ENCODE data around the gene REC114. TPM values are rescaled to one million over a fixed set of nuclear protein-coding genes. Genes with fewer than 3 reads are reported as not detected.
"Not testable (repeated sequence)": the region's sequence is repeated elsewhere in the genome, so short reads cannot be mapped to it uniquely, and the experiment has no call there.

Gene REC114
- total RNA-seq = not detected in 2 replicates

- Histone ChIP-seq H3K4me3 (ENCODE audit: low read depth, low read length) (no peak within 1 kb of the TSS), H3K27me3 (ENCODE audit: control insufficient read depth, insufficient read depth, low read length) (no peaks in the 10 kb centered on the region), H3K36me3 (ENCODE audit: control insufficient read depth, insufficient read depth, low read length) (no peaks in the 10 kb centered on the region)
- TF ChIP-seq CTCF (IDR thresholded peaks at IDR 0.05; ENCODE audit: insufficient read depth, low read length, poor library complexity, severe bottlenecking) = no peak
- no peak for DNase-seq (ENCODE audit: low read depth)
These were observed at the start of gene REC114 for GRCh38 chr15:73442968-73443367. Gene REC114, plus strand, starts transcription at chr15:73443164. Its CDS starts 22 bp downstream, at chr15:73443186.

- no peaks in the 10 kb centered on the region for H3K36me3 ChIP-seq (ENCODE audit: control insufficient read depth, insufficient read depth, low read length)
- H3K4me3 ChIP-seq (ENCODE audit: low read depth, low read length) = no peak overlapping the region
- peaks cover 16% of the 10 kb centered on the region for H3K27me3 ChIP-seq (ENCODE audit: control insufficient read depth, insufficient read depth, low read length)
- DNase-seq (ENCODE audit: low read depth) = no peak
- no peak for TF ChIP-seq CTCF (IDR thresholded peaks at IDR 0.05; ENCODE audit: insufficient read depth, low read length, poor library complexity, severe bottlenecking)
These were observed 49.6 kb upstream of the REC114 start for GRCh38 chr15:73393336-73393735.

- no peak for TF ChIP-seq CTCF (IDR thresholded peaks at IDR 0.05; ENCODE audit: insufficient read depth, low read length, poor library complexity, severe bottlenecking)
- Histone ChIP-seq H3K27me3 (ENCODE audit: control insufficient read depth, insufficient read depth, low read length) (peaks cover 18% of the 10 kb centered on the region), H3K4me3 (ENCODE audit: low read depth, low read length) (no peak overlapping the region), H3K36me3 (ENCODE audit: control insufficient read depth, insufficient read depth, low read length) (no peaks in the 10 kb centered on the region)
- DNase-seq (ENCODE audit: low read depth) = no peak
These were observed 48.2 kb upstream of the REC114 start for GRCh38 chr15:73394782-73395181.

- no peaks in the 10 kb centered on the region for H3K36me3 ChIP-seq (ENCODE audit: control insufficient read depth, insufficient read depth, low read length)
- H3K27me3 ChIP-seq (ENCODE audit: control insufficient read depth, insufficient read depth, low read length) = peaks cover 18% of the 10 kb centered on the region
- no peak overlapping the region for H3K4me3 ChIP-seq (ENCODE audit: low read depth, low read length)
- DNase-seq (ENCODE audit: low read depth) = no peak
- TF ChIP-seq CTCF (IDR thresholded peaks at IDR 0.05; ENCODE audit: insufficient read depth, low read length, poor library complexity, severe bottlenecking) = no peak
These were observed 47.3 kb upstream of the REC114 start for GRCh38 chr15:73395671-73396070.

GRCh38 chr15:73397461-73397860, 45.5 kb upstream of the REC114 start:
- no peaks in the 10 kb centered on the region for H3K36me3 ChIP-seq (ENCODE audit: control insufficient read depth, insufficient read depth, low read length)
- DNase-seq (ENCODE audit: low read depth) = no peak
- H3K4me3 ChIP-seq (ENCODE audit: low read depth, low read length) = no peak overlapping the region
- TF ChIP-seq CTCF (IDR thresholded peaks at IDR 0.05; ENCODE audit: insufficient read depth, low read length, poor library complexity, severe bottlenecking) = no peak
- H3K27me3 ChIP-seq (ENCODE audit: control insufficient read depth, insufficient read depth, low read length) = peaks cover 18% of the 10 kb centered on the region

GRCh38 chr15:73398861-73399260, 44.1 kb upstream of the REC114 start:
- H3K36me3 ChIP-seq (ENCODE audit: control insufficient read depth, insufficient read depth, low read length) = no peaks in the 10 kb centered on the region
- no peak for DNase-seq (ENCODE audit: low read depth)
- H3K4me3 ChIP-seq (ENCODE audit: low read depth, low read length) = no peak overlapping the region
- H3K27me3 ChIP-seq (ENCODE audit: control insufficient read depth, insufficient read depth, low read length) = peaks cover 11% of the 10 kb centered on the region
- TF ChIP-seq CTCF (IDR thresholded peaks at IDR 0.05; ENCODE audit: insufficient read depth, low read length, poor library complexity, severe bottlenecking) = no peak

GRCh38 chr15:73400222-73400621, 42.7 kb upstream of the REC114 start:
- not testable (repeated sequence) for DNase-seq (ENCODE audit: low read depth); H3K36me3 ChIP-seq (ENCODE audit: control insufficient read depth, insufficient read depth, low read length); H3K27me3 ChIP-seq (ENCODE audit: control insufficient read depth, insufficient read depth, low read length); H3K4me3 ChIP-seq (ENCODE audit: low read depth, low read length)
